NCI-H1694 (cell line): ENCODE measurements around the gene MYO10.

ENCODE experiments used
- DNase-seq: peaks from one replicate; lab custom pipeline; 2025; lab: John Stamatoyannopoulos, UW

Gene MYO10

GRCh38 chr5:16709691-16710433 lies 226.2 kb downstream of the MYO10 start:
- no peak for DNase-seq

GRCh38 chr5:16707869-16708192 lies 228.3 kb downstream of the MYO10 start:
- no peak for DNase-seq

GRCh38 chr5:16707168-16707868 lies 228.8 kb downstream of the MYO10 start:
- no peak for DNase-seq

GRCh38 chr5:16704945-16705344 lies 231.1 kb downstream of the MYO10 start:
- DNase-seq: no peak

- DNase-seq: no peak
Measured at GRCh38 chr5:16702964-16703363, 233.1 kb downstream of the MYO10 start.

GRCh38 chr5:16701134-16702099 lies 234.7 kb downstream of the MYO10 start:
- DNase-seq: no peak

GRCh38 chr5:16700081-16700480 lies 236.0 kb downstream of the MYO10 start:
- DNase-seq: no peak

GRCh38 chr5:16695779-16696178 lies 240.3 kb downstream of the MYO10 start:
- DNase-seq: no peak

GRCh38 chr5:16693879-16694278 lies 242.2 kb downstream of the MYO10 start:
- DNase-seq: no peak

- no peak for DNase-seq
Measured at GRCh38 chr5:16691731-16692130, 244.4 kb downstream of the MYO10 start.

- DNase-seq: peak; percentile 34
Measured at GRCh38 chr5:16690243-16690852, 245.7 kb downstream of the MYO10 start.

GRCh38 chr5:16687898-16688297 lies 248.2 kb downstream of the MYO10 start:
- no peak for DNase-seq

GRCh38 chr5:16685069-16685468 lies 251.0 kb downstream of the MYO10 start:
- DNase-seq: no peak

GRCh38 chr5:16681876-16682275 lies 254.2 kb downstream of the MYO10 start:
- no peak for DNase-seq

- no peak for DNase-seq
Measured at GRCh38 chr5:16679863-16680262, 256.2 kb downstream of the MYO10 start.

GRCh38 chr5:16679190-16679589 lies 256.9 kb downstream of the MYO10 start:
- no peak for DNase-seq

GRCh38 chr5:16675806-16676205 lies 260.3 kb downstream of the MYO10 start:
- no peak for DNase-seq

GRCh38 chr5:16674750-16675149 lies 261.3 kb downstream of the MYO10 start:
- DNase-seq: no peak

- no peak for DNase-seq
Measured at GRCh38 chr5:16673241-16674201, 262.6 kb downstream of the MYO10 start.

GRCh38 chr5:16671208-16671607 lies 264.9 kb downstream of the MYO10 start:
- no peak for DNase-seq

- no peak for DNase-seq
Measured at GRCh38 chr5:16669776-16670175, 266.3 kb downstream of the MYO10 start.
